K562 (cell line): ENCODE data around the gene MIDN. TPM values are rescaled to one million over a fixed set of nuclear protein-coding genes. Genes with fewer than 3 reads are reported as not detected.
A peak's percentile ranks its signal among the peaks of the same experiment; 100 is the strongest.

Experiments used
- ATAC-seq: fragments of 200-7000 bp; cut with Tn5 transposase; 3 replicates; pipeline ENCODE4 v1.9.1; 2020; ENCODE audit warnings: moderate library complexity
- BruUV-seq: library from RNA; stranded (reverse); fragments of 400-500 nt; replicated peaks from 2 replicates; lab custom pipeline; 2021; lab: Mats Ljungman, UMichigan
- CTCF ChIA-PET: fragments of 300-600 bp; formaldehyde crosslinking; extraction: SDS; loops from one replicate; lab custom pipeline; 2021; ENCODE audit warnings: low intra/inter-chr PET ratio; lab: Yijun Ruan, JAX
- POLR2A ChIA-PET: fragments of 300-600, 350-650 bp; sonication (Branson Sonifier 250); formaldehyde crosslinking; extraction: SDS; loops from one replicate; lab custom pipeline; 2021; ENCODE audit warnings: antibody characterized with exemption, inconsistent platforms; lab: Yijun Ruan, JAX
- DNase-seq, 4 experiments: peaks; one replicate each; pipeline versions ENCODE4 v3.0.0 to v3.0.0-alpha.2; 2011 to 2018; ENCODE audit warnings: low spot score in 3 of 4, mixed read lengths in 3 of 4; ENCODE audit errors: extremely low read depth in 1 of 4
- FAIRE-seq: peaks from 2 replicates; lab custom pipeline; 2011; peaks lifted over from hg19 to GRCh38; lab: Jason Lieb, UNC
- H2AFZ ChIP-seq: 2 replicates; pipeline ENCODE4 v1.6.0; 2011; ENCODE audit warnings: low read depth, low read length, control low read depth, inconsistent platforms
- H3K27ac ChIP-seq: fragments of 200-600 bp; 3 replicates; pipeline ENCODE4 v1.8.0; 2011; ENCODE audit warnings: low read depth, mild to moderate bottlenecking, control low read depth, inconsistent platforms, low read length, moderate library complexity, mixed read lengths; ENCODE audit errors: extremely low read depth
- H3K27me3 ChIP-seq, 2 experiments: fragments of 300-600 bp in 1 of 2; 2 replicates in 1 of 2; 3 replicates in 1 of 2; pipeline versions ENCODE4 v1.6.0 to v1.8.0; 2011; ENCODE audit warnings: inconsistent platforms in 2 of 2, low read length in 2 of 2, mild to moderate bottlenecking in 1 of 2, mixed read lengths in 1 of 2, moderate library complexity in 1 of 2; ENCODE audit not compliant: control insufficient read depth in 2 of 2, insufficient read depth in 2 of 2
- H3K36me3 ChIP-seq: fragments of 300-600 bp; 3 replicates; pipeline ENCODE4 v1.8.0; 2011; ENCODE audit warnings: mild to moderate bottlenecking, low read length, inconsistent platforms; ENCODE audit not compliant: control insufficient read depth, insufficient read depth
- H3K4me1 ChIP-seq, 2 experiments: fragments of 200-600 bp in 1 of 2; replicated peaks in 1 of 2; 2 replicates in 1 of 2; 3 replicates in 1 of 2; pipeline versions ENCODE4 v1.5.1 to v1.8.0; 2011; ENCODE audit warnings: inconsistent platforms in 2 of 2, low read length in 2 of 2, mild to moderate bottlenecking in 1 of 2, mixed read lengths in 1 of 2, moderate library complexity in 1 of 2; ENCODE audit not compliant: control insufficient read depth in 2 of 2, insufficient read depth in 2 of 2
- H3K4me2 ChIP-seq: 2 replicates; pipeline ENCODE4 v1.6.1; 2011; ENCODE audit warnings: low read length, control low read depth, inconsistent platforms, mixed read lengths; ENCODE audit not compliant: insufficient read depth
- H3K4me3 ChIP-seq: fragments of 200-600 bp; sonication (generic), shearing (Covaris generic); 2 replicates; pipeline ENCODE4 v1.5.1; 2016; ENCODE audit warnings: control low read depth, inconsistent platforms
- H3K79me2 ChIP-seq: fragments of 200-600 bp; 3 replicates; pipeline ENCODE4 v1.8.0; 2011; ENCODE audit warnings: low read length, inconsistent platforms; ENCODE audit not compliant: control insufficient read depth, insufficient read depth
- H3K9ac ChIP-seq, 2 experiments: 2 replicates each; pipeline versions ENCODE4 v1.6.0 to v1.6.1; 2011; ENCODE audit warnings: low read depth in 2 of 2, low read length in 2 of 2, control low read depth in 1 of 2, inconsistent platforms in 1 of 2, mild to moderate bottlenecking in 1 of 2, mixed read lengths in 1 of 2; ENCODE audit not compliant: insufficient read depth in 1 of 2
- H3K9me1 ChIP-seq: one replicate; pipeline ENCODE4 v1.6.0; 2011; ENCODE audit warnings: inconsistent platforms, mild to moderate bottlenecking, low read length, moderate library complexity; ENCODE audit not compliant: control insufficient read depth, insufficient read depth
- H3K9me3 ChIP-seq: replicated peaks from 2 replicates; pipeline ENCODE4 v1.5.1; 2011; ENCODE audit warnings: low read depth, low read length, inconsistent platforms; ENCODE audit not compliant: control insufficient read depth, insufficient read depth
- H4K20me1 ChIP-seq: replicated peaks from 2 replicates; pipeline ENCODE4 v1.6.1; 2011; ENCODE audit warnings: low read length, inconsistent platforms, mixed read lengths; ENCODE audit not compliant: control insufficient read depth, insufficient read depth
- BRD4 ChIP-seq: fragments of 200-600 bp; sonication (generic); IDR thresholded peaks from 2 replicates; pipeline ENCODE4 v1.6.1; 2017; ENCODE audit warnings: inconsistent platforms
- CBX8 ChIP-seq: fragments of 200-600 bp; sonication (generic); IDR thresholded peaks from 2 replicates; pipeline ENCODE4 v1.6.1; 2012; ENCODE audit warnings: borderline replicate concordance, mixed run types, low read depth, mild to moderate bottlenecking, moderate library complexity, mixed read lengths, low read length, control low read depth, inconsistent platforms; ENCODE audit not compliant: poor library complexity, severe bottlenecking; ENCODE audit errors: extremely low read depth
- GATA2 ChIP-seq: sonication (generic); formaldehyde crosslinking; IDR thresholded peaks from 2 replicates; pipeline ENCODE4 v1.4.0; 2020; ENCODE audit warnings: mild to moderate bottlenecking, missing genetic modification reagents
- PHF21A ChIP-seq: fragments of 450-650 bp; IDR thresholded peaks from 2 replicates; pipeline ENCODE4 v1.6.1; 2017; ENCODE audit warnings: low read depth, borderline replicate concordance
- POLR2B ChIP-seq: fragments of 450-650 bp; IDR thresholded peaks from 2 replicates; pipeline ENCODE4 v1.6.1; 2018; ENCODE audit warnings: low read depth; ENCODE audit not compliant: partially characterized antibody
- SUPT5H ChIP-seq: fragments of 450-650 bp; IDR thresholded peaks from 2 replicates; pipeline ENCODE4 v1.6.1; 2016
- ZBTB34 ChIP-seq: fragments of 250-450 bp; sonication (Bioruptor Pico); IDR thresholded peaks from 2 replicates; pipeline ENCODE4 v1.8.0; 2021; ENCODE audit warnings: mild to moderate bottlenecking, moderate library complexity
- ZBTB7A ChIP-seq: IDR thresholded peaks from 2 replicates; pipeline ENCODE4 v1.6.1; 2011; ENCODE audit warnings: low read depth, mild to moderate bottlenecking, low read length, moderate library complexity, borderline replicate concordance; ENCODE audit not compliant: control insufficient read depth
- WGBS: fragments of 100-300 bp; shearing (Covaris generic); methylation state at CpG from one replicate; pipeline ENCODE4 v1.1.6; 2016; ENCODE audit warnings: low coverage, mixed read lengths; ENCODE audit not compliant: insufficient coverage; ENCODE audit errors: missing lambda C conversion rate; 5-methylcytosine and 5-hydroxymethylcytosine counted together
- in situ Hi-C: fragments of 300-500 bp; cut with MboI; formaldehyde crosslinking; loops from 4 replicates; pipeline ENCODE4 v1.15.0; 2018; ENCODE audit warnings: inconsistent platforms, mixed read lengths
- intact Hi-C: fragments of 100-400 bp; cut with micrococcal nuclease; formaldehyde crosslinking; loops from 2 replicates; pipeline ENCODE4 v1.14.2; 2022
- polyA plus RNA-seq, 8 experiments: library from polyadenylated mRNA; depleted of rRNA in 4 of 8; stranded (reverse) in 5 of 8; unstranded in 3 of 8; fragments of >200 nt; fragmentation: Nextera tagmentation in 2 of 8; fragmentation: Illumina TruSeq in 1 of 8; extraction: Ambion mirVana in 2 of 8; extraction: Trizol in 1 of 8; gene quantifications; 2 replicates each; pipeline versions ENCODE4 v1.2.1 to v1.2.3, GENCODE V29; 2011 to 2014; ENCODE audit warnings: inconsistent platforms in 1 of 8, missing spikeins in 1 of 8
- total RNA-seq, 7 experiments: library from RNA; depleted of rRNA in 6 of 7; stranded (reverse); fragments of >200 nt in 6 of 7; fragmentation: Illumina TruSeq in 2 of 7; extraction: Trizol in 2 of 7; gene quantifications; 2 replicates each; pipeline versions ENCODE4 v1.2.1 to v1.2.3, GENCODE V29; 2011 to 2021; ENCODE audit warnings: low replicate concordance in 1 of 7
- TF ChIP-seq, protein P1 (sequence below): fragments of 200-800 bp; sonication (Bioruptor generic); IDR thresholded peaks from 2 replicates; pipeline ENCODE4 v1.6.1; 2017; ENCODE audit warnings: missing genetic modification characterization, missing compliant biosample characterization
- TF ChIP-seq, protein P2 (sequence below), 2 experiments: fragments of 450-650 bp; IDR thresholded peaks; 2 replicates each; pipeline ENCODE4 v1.6.1; 2016
- TF ChIP-seq, protein P3 (sequence below), 3 experiments: fragments of 200-800 bp in 1 of 3; sonication (Bioruptor generic) in 1 of 3; sonication (generic) in 1 of 3; formaldehyde crosslinking in 1 of 3; IDR thresholded peaks; 2 replicates each; pipeline versions ENCODE4 v1.6.1 to v1.8.0; 2016 to 2022; ENCODE audit warnings: mild to moderate bottlenecking in 2 of 3, missing compliant biosample characterization in 2 of 3, missing genetic modification characterization in 2 of 3, missing genetic modification reagents in 1 of 3

MIDN gene
- total and polyA plus RNA-seq, 9 of the 15 experiments (the other 6 are each of a cell fraction or from before 2014, with no cell fraction given) = 0.17 to 120 (median 10.1) TPM

DNA sequence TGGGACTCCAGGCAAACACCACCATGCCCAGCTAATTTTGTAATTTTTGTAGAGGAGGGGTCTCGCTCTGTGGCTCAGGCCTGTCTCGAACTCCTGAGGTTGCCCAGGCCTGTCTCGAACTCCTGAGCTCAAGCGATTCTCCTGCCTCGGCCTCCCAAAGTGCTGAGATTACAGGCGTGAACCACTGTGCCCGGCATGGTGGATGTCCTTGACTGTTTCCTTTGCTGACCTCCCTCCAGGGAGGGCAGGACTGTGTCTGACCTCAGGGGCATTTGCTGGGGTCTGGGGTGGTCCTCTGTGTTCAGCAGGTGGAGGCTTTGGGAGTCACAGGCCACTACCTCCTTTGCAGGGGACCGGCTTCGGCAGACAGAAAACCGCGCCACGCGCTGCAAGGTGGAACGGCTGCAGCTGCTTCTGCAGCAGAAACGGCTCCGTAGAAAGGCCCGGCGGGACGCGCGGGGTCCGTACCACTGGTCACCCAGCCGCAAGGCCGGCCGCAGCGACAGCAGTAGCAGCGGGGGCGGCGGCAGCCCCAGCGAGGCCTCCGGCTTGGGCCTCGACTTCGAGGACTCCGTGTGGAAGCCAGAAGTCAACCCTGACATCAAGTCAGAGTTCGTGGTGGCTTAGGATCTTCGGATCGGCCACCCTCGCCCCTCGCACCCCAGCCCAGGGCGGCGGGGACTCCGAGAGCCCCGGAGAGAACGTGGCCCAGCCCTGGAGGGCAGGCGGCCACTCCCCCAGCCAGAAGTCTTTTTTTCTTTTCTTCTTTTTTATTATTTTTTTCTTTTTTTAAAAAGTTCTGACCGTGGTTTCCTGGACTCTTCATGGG lies 8.5 kb downstream of the MIDN start (continued):
- no peak for TF ChIP-seq GATA2
- TF ChIP-seq BRD4 = no peak

- POLR2A ChIA-PET = interaction anchor here (1.0 to 7.8 kb wide), 3 partner anchors 9 to 14 kb away, joined by 3 to 88 read pairs (median 8); partner anchors contain the start of gene CIRBP
- Histone ChIP-seq H2AFZ (no peak overlapping the region), H3K4me2 (no peak overlapping the region), H3K79me2 (peaks cover 54% of the 10 kb centered on the region), H3K27ac (peak overlapping the region; percentile 43; the same call in 1 of the 3 replicates), H3K36me3 (peaks cover 53% of the 10 kb centered on the region; the same call in 2 of the 3 replicates), H3K27me3 (no peaks in the 10 kb centered on the region), H3K4me3 (no peak overlapping the region), H3K9me3 (no peaks in the 10 kb centered on the region), H3K4me1 (peaks cover 62 to 100% of the 10 kb centered on the region in 2 experiments), H3K9ac (peak overlapping the region in 1 of 2 experiments; percentile 31; a peak in 1 of 4 replicates), H4K20me1 (0 out of 2 replicates have a peak, but pooled peaks cover 7% of the 10 kb centered on the region), H3K9me1 (no peaks in the 10 kb centered on the region)
- DNase-seq (no peak), FAIRE-seq (peak; percentile 23), ATAC-seq (no peak)
- intact Hi-C loops = no loop called here
- CTCF ChIA-PET = no interaction called here
- WGBS = 57% methylated on average over 10 of the region's 23 CpGs
- in situ Hi-C loops = no loop called here
- BruUV-seq = no TSS peak
- TF ChIP-seq POLR2B (no peak), PHF21A (no peak), ZBTB34 (CRISPR knock-in tag) (no peak), SUPT5H (0 out of 2 replicates have a peak, but pooled peaks have one; percentile 15), CBX8 (no peak), ZBTB7A (peak; percentile 53; the same call in 1 of the 2 replicates)
- TF ChIP-seq, protein P1, sequence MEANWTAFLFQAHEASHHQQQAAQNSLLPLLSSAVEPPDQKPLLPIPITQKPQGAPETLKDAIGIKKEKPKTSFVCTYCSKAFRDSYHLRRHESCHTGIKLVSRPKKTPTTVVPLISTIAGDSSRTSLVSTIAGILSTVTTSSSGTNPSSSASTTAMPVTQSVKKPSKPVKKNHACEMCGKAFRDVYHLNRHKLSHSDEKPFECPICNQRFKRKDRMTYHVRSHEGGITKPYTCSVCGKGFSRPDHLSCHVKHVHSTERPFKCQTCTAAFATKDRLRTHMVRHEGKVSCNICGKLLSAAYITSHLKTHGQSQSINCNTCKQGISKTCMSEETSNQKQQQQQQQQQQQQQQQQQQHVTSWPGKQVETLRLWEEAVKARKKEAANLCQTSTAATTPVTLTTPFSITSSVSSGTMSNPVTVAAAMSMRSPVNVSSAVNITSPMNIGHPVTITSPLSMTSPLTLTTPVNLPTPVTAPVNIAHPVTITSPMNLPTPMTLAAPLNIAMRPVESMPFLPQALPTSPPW (CRISPR knock-in tag) = peak; percentile 51; the same call in 1 of the 2 replicates
- TF ChIP-seq, protein P2, sequence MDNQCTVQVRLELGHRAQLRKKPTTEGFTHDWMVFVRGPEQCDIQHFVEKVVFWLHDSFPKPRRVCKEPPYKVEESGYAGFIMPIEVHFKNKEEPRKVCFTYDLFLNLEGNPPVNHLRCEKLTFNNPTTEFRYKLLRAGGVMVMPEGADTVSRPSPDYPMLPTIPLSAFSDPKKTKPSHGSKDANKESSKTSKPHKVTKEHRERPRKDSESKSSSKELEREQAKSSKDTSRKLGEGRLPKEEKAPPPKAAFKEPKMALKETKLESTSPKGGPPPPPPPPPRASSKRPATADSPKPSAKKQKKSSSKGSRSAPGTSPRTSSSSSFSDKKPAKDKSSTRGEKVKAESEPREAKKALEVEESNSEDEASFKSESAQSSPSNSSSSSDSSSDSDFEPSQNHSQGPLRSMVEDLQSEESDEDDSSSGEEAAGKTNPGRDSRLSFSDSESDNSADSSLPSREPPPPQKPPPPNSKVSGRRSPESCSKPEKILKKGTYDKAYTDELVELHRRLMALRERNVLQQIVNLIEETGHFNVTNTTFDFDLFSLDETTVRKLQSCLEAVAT (IDR thresholded peaks at IDR 0.05) = peak in 1 of 2 experiments; percentile 66; a peak in 1 of 4 replicates
- TF ChIP-seq, protein P3, sequence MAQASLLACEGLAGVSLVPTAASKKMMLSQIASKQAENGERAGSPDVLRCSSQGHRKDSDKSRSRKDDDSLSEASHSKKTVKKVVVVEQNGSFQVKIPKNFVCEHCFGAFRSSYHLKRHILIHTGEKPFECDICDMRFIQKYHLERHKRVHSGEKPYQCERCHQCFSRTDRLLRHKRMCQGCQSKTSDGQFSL (CRISPR knock-in tag; IDR thresholded peaks at IDR 0.05) = peak; percentile 82; the same call in 1 of the 2 replicates
- TF ChIP-seq, protein P3 (tag; IDR thresholded peaks at IDR 0.05) = no peak; a peak in 1 of 4 replicates
These were observed 9.2 kb downstream of the MIDN start for GRCh38 chr19:1257475-1258162.
